HG03039 (cell line): Measurements from ENCODE around the gene TNNC1.

Experiments used
- ATAC-seq: cut with Tn5 transposase; IDR thresholded peaks from one replicate; pipeline ENCODE4 v1.9.1; 2021; ENCODE audit warnings: mild to moderate bottlenecking, moderate library complexity; ENCODE audit not compliant: unreplicated experiment

TNNC1 gene

DNA sequence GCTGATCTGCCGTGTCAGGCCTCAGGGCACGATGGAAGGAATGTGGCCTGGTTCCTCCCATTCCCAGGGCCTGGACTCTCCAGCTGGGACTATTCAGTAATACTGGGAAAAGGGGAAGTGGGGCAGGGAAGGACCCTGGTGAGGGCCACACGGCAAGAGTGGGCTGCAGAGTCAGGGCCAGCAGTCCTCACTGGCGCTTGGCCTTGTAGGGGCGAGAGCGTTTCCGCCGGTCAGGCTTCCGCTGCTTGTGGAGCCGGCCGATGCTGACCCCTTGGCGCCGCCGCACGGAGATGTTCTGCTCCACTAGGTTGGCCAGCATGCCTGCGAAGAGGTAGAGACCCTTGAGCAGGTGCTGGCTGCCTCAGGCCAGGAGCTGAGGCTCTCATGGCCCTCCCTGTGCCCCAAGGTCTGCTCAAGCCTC, 51.7 kb downstream of the TNNC1 start:
- no peak for ATAC-seq

DNA sequence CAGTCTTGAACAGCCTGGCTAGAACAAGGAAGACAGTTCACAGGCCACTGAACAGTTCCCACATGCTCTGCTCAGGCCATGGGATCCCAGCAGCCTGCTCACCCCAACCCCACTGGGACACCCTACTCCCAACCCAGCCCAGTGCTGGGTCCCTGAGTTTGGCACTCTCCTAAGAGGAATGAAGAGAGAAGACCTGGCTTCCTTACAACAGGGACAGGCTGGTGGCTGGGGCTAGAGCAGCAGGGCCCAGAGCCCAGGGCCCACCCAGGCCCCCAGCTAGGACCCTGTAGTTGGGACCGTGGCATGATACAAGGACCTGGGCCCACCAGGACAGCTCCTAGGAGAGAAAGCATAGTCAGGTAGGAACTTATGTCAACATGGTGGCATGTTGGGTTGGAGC, 52.3 kb downstream of the TNNC1 start:
- no peak for ATAC-seq
